OCI-LY1 (cell line): Measurements from ENCODE around the gene BEST3.

Source experiments
- CTCF ChIP-seq: fragments of 200-600 bp; sonication (generic), shearing (Covaris generic); IDR thresholded peaks from 2 replicates; pipeline ENCODE4 v1.5.1; 2017; ENCODE audit warnings: mild to moderate bottlenecking, antibody characterized with exemption, low read length, moderate library complexity, mixed read lengths
- EZH2 ChIP-seq: fragments of 200-600 bp; sonication (generic), shearing (Covaris generic); IDR thresholded peaks from 2 replicates; pipeline ENCODE4 v1.8.0; 2017; ENCODE audit warnings: borderline replicate concordance, mixed run types, mild to moderate bottlenecking, antibody characterized with exemption, low read length, moderate library complexity, mixed read lengths

DNA sequence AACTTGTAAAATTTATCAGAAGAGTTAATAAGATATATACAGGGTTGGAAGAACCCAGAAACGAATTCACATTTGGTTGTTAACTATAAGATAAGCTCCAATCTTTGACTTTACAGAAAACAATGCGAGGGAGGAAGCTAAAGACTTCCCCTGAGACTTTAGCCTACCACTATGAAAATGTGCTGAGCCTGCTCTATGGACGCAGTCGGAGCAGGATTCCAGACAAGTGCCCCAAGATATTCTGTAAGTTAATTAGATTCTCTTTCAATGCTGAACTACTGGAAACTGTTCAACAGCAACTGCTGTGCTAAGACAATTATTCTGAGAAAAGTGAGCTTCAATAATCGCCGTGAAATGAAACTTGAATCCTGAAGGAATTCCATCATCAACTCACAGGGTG is 80.1 kb downstream of the BEST3 start:
- TF ChIP-seq CTCF (no peak), EZH2 (no peak)
